GM19328 (cell line): ENCODE measurements around the gene MMP13.
"Not testable (repeated sequence)": the region's sequence is repeated elsewhere in the genome, so short reads cannot be mapped to it uniquely, and the experiment has no call there.

Source experiments
- ATAC-seq: cut with Tn5 transposase; IDR thresholded peaks from one replicate; pipeline ENCODE4 v1.9.1; 2021; ENCODE audit warnings: mild to moderate bottlenecking, moderate library complexity; ENCODE audit not compliant: unreplicated experiment

The MMP13 gene

DNA sequence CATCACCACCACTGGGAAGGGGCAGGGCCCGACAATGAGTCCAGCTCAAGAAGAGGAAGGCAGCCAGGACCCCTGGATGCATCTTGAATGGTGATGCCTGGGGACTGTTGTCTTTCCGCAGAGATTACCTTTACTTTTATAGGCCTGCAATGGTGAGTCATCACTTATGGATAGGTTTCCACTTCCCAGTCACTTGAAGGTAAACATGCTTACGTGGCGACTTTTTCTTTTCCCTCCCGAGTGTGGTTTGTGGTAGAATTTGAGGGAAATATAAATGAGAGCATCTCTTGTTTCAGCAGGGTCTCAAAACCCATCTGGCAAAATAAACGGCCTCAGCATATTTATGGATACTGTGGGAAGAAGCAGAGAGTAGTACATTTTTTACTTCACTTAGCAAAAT is at the start of gene MMP13:
TSS of gene MMP13 (minus strand) at position 109 of the 400 bp plus-strand sequence. CDS start at position 82, 27 bp downstream.
- no peak for ATAC-seq

DNA sequence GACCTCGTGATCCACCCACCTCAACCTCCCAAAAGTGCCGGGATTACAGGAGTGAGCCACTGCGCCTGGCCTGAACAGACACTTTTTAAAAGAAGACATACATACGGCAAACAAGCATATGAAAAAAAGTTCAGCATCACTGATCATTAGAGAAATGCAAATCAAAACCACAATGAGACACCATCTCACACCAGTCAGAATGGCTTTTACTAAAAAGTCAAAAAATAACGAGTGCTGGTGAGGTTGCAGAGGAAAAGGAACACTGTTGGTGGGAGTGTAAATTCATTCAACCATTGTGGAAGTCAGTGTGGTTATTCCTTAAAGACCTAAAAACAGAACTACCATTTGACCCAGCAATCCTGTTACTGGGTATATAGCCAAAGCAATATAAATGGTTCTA is 48.7 kb upstream of the MMP13 start:
- not testable (repeated sequence) for ATAC-seq

DNA sequence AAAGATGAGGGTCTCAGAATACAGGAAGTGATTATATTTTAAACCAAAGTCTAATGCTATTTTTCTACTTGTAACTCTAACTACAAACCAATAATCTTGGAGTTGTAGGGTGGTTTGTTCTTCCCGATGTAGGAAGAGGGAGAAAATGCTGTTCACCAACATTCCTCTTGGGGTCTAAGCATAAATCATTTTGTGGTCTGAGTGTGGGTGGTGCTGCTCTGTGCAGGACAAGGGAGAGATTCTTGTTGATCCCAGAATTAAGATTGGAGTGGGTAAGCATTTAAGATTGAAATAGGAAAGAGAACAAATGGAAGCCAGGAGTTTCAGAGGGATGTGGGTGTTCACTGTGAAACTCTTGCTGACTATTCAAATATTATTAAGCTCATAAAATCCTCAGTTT is 38.6 kb upstream of the MMP13 start:
- no peak for ATAC-seq

DNA sequence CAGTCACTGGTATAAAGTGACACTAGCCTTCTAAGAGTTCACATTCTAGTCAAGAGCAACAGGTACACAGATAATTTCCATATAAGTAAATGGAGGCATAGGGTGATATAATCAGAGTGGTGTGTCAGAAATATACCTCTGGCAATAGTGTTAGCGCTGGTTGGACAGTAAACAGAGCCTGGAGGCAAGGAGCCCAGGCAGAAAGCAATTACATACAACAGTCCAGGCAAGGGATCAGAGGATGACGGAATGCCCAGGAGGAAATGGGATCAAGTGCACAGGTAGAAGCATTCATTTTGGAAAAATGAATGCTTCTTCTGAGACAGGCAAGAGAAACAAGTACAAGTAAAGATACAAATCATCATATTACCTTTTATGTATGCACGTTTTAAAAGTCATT is 36.2 kb upstream of the MMP13 start:
- ATAC-seq, result no peak

DNA sequence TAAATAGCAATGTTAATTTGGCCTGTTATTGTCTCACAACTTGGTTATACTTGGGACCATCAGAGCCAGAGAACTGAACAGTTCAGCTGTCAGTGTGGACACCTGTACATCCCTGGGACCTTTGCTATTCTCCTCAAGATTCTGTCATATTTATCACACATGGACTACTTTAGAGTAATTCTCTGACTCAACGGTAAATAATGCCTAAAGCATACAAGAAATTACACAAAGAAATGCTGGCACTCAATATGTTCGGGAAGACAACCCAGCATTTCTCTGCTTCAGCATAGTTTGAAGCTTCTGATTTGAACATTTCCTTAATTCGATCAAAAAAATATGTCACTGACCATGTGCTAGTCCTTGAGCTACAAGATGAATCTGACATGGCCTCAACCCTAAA is 34.6 kb upstream of the MMP13 start:
- no peak for ATAC-seq

DNA sequence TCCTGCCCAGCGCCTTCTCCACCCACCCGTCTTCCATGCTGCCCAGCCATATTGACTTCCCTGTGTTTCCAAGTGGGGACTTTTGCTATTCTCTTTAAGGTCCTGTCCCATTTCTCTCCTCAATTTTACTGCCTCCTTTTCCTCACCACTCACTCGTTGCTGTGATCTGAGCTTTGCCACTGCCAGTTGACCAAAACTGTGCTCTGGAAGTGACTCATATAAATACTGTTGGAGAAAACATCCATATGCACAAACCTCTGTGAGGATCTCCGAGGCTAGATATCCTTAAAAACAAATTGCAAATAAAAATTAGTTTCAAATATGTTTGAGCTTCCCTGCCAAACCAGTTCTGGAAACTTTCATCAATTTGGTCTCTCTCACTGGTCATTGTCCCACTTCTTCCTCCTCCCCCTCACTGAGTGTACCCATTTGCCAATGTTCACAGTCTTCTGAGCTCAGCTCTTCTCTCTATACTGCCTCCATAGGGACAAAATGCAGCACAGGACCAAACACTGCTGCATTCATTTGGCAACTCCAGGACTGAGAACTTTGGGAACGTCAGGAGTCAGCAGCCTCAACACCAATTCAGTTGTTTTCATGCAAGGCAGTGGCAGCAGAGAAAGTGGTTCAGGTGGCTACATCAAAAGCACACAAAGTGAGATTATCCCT is 34.0 kb upstream of the MMP13 start:
- ATAC-seq, result no peak

DNA sequence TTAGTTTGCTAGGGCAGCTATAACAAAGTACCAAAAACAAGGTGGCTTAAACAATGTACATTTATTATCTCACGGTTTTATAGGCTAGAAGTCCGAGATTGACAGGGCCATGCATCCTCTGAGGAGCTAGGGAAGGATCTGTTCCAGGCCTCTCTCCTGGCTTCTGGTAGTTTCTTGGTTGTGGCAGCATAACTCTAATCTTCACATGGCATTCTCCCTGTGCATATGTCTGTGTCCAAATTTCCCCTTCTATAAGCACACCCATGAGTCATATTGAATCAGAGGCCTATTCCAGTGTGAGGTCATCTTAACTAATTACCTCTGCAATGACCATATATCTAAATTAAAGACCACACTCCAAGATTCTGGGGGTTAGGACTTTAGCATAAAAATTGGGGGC is 31.3 kb upstream of the MMP13 start:
- ATAC-seq, result no peak

DNA sequence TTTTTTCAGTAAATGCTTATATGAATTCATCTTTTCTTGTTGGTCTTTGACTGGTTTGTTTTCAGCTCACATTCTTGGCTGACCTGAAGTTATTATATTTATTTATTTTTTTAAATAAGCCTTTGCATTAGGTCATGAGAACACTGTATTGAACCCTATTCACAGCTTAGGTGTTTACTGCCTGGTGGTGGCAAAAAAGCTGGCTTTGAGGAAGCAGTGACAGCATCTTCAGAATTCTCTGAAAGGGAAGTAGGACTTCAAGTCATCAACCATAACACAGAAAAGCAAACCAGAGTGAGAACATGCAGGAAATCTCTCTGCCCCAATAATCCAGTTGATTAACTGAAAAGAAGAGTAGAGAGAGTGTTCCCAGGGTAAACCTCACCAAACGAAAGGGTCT is 30.3 kb upstream of the MMP13 start:
- ATAC-seq, result no peak

DNA sequence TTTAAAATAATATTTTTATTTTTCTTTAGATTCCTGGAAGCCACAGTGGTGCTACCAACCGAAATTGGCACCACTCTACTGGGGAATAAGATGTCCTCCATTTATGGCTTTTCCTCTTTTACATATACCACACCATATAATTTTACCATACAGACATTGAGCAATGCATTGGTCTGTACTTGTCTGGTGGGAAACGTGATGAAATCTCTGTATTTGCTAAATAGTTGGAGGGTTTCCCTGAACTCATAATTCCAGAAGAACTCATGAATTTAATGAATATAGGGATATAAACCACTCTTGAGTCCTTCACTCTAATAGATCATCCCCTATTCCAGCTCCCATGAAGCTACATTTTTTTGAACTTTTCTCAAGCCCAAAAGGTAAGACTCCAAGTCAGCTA is 28.0 kb upstream of the MMP13 start:
- no peak for ATAC-seq

DNA sequence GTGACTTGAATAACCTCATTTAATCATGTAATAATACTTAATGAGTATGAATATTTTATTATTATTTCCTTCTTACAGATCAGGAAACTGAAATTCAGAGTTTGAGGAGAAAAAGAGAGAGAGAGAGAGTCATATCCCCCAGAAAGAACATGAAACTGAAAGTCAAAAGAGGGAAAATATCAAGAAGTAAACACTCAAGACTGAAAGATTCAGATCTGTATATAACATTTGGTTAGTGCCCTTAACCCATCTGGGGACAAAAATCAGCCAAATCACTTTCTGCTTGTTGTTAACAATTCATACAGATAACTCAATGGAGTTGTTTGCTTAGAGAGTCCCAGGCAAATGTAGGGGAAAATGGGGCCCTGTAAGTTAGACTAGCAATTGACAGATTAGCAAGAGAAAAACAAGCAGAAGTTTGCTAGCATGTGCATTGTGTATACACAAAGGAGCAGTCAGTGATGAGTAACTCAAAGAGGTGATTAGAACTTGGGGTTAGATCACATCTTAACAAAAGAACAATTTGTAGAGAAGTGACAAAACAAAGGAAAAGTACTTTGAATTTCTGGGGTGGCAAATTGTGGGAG is 25.9 kb upstream of the MMP13 start:
- ATAC-seq, result no peak

- ATAC-seq, result no peak
Observed at GRCh38 chr11:102974552-102975280, 19.2 kb upstream of the MMP13 start.

DNA sequence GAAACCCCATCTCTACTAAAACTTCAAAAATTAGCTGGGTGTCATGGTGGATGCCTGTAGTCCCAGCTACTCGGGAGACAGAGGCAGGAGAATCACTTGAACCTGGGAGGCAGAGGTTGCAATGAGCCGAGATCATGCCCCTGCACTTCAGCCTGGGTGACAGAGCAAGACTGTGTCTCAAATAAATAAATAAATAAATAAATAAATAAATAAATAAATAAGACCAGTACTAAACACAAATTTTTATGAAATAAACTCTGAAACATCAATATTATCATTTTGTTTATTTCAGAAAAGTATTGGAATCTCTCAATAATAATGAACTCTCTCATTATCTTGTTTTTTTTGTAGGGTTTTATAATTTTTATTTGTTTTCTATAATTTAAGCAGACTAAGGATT is 18.2 kb upstream of the MMP13 start:
- ATAC-seq, result not testable (repeated sequence)

GRCh38 chr11:102972853-102973252 is 17.3 kb upstream of the MMP13 start:
- no peak for ATAC-seq

GRCh38 chr11:102971766-102972165 is 16.2 kb upstream of the MMP13 start:
- no peak for ATAC-seq

GRCh38 chr11:102967497-102967896 is 12.0 kb upstream of the MMP13 start:
- no peak for ATAC-seq

DNA sequence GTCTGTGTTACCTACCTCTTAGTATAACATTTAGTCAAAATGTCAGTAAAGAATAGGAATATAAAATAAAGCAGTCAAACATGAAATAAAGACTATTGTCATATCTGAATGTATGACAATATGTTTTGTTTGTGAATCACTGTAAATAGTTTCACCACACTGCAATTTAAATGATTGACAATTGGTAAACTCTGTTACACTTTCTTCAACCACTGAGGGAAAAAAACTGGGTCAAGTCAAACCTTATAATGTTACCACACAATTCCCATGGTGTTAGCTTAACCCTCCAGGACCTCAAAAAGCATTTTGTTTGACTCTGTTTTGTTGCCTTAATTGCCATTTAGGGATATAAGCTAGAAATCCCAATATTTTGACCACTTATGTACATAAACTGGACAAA is 10.5 kb upstream of the MMP13 start:
- ATAC-seq, result no peak

DNA sequence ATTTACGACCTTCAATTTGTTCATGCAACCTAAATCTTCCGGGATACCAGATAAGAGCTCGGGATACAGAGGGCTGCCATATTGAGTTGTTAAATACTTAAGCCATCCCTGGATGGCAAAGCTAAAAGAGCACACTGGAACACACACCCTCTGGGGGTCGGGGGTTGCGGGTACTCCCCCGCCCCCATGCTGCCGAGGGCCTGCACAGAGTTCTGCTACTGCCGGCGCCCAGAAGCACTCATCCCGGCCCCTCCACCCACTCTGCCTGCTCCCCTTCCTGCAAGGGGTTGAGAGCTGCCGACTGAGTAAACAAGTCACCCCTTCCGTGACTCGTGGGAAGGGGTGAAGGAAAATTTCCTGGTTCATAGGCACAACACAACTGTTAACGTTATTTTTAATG is 9.3 kb upstream of the MMP13 start:
- ATAC-seq, result no peak

DNA sequence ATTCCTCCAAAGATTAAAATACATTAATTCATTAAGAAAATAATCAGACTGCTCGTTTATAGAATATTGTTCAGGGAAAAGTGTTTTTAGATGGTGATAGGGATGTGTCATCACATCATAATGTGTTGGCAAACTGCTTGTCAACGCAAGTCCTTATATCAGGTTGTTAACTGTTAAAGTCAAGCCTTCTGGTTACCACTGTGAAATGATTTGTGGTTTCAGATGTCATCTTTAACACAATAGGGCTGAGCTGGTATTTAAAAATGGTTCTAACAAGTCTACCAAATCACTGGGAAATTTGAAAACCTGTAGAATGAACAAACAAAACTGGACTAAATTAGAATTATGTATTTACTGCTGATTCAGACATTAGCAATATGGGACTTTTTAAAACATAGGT is 2.4 kb upstream of the MMP13 start:
- ATAC-seq, result no peak

GRCh38 chr11:102950622-102951081 is 4.9 kb downstream of the MMP13 start:
- ATAC-seq, result no peak

GRCh38 chr11:102946237-102946636 is 9.3 kb downstream of the MMP13 start:
- no peak for ATAC-seq

GRCh38 chr11:102940714-102941588 is 14.6 kb downstream of the MMP13 start:
- ATAC-seq, result peak; percentile 71
